ENCODE measurements around the gene NUP205.
"Not testable (repeated sequence)": the region's sequence is repeated elsewhere in the genome, so short reads cannot be mapped to it uniquely, and the experiment has no call there.

The NUP205 gene

GRCh38 chr7:135681762-135682161 lies 124.0 kb downstream of the NUP205 start:
- no peak overlapping the region for H3K4me3 ChIP-seq (ENCODE audit: low read length in 2 of 2)
- H3K27ac ChIP-seq (ENCODE audit: low read depth in 2 of 2, low read length in 2 of 2) = no peak overlapping the region
- H3K36me3 ChIP-seq (ENCODE audit: control insufficient read depth in 2 of 2, insufficient read depth in 2 of 2, low read length in 2 of 2) = peaks cover 0 to 8% of the 10 kb centered on the region in 2 donors
- no peak overlapping the region for H3K9ac ChIP-seq (ENCODE audit: low read depth in 1 of 2, low read length in 2 of 2)
- H3K9me3 ChIP-seq (ENCODE audit: control insufficient read depth in 2 of 2, low read length in 2 of 2) = no peaks in the 10 kb centered on the region
- H3K4me1 ChIP-seq (ENCODE audit: control insufficient read depth in 2 of 2, insufficient read depth in 2 of 2, low read length in 2 of 2) = no peaks in the 10 kb centered on the region
- no peaks in the 10 kb centered on the region for H3K27me3 ChIP-seq (ENCODE audit: control insufficient read depth in 2 of 2, insufficient read depth in 2 of 2, low read length in 2 of 2)

- H3K9me3 ChIP-seq (ENCODE audit: control insufficient read depth in 2 of 2, low read length in 2 of 2) = no peaks in the 10 kb centered on the region
- no peak overlapping the region for H3K27ac ChIP-seq (ENCODE audit: low read depth in 2 of 2, low read length in 2 of 2)
- H3K36me3 ChIP-seq (ENCODE audit: control insufficient read depth in 2 of 2, insufficient read depth in 2 of 2, low read length in 2 of 2) = peaks cover 0 to 6% of the 10 kb centered on the region in 2 donors
- H3K4me3 ChIP-seq (ENCODE audit: low read length in 2 of 2) = no peak overlapping the region
- no peaks in the 10 kb centered on the region for H3K4me1 ChIP-seq (ENCODE audit: control insufficient read depth in 2 of 2, insufficient read depth in 2 of 2, low read length in 2 of 2)
- H3K27me3 ChIP-seq (ENCODE audit: control insufficient read depth in 2 of 2, insufficient read depth in 2 of 2, low read length in 2 of 2) = no peaks in the 10 kb centered on the region
- no peak overlapping the region for H3K9ac ChIP-seq (ENCODE audit: low read depth in 1 of 2, low read length in 2 of 2)
These were observed 124.5 kb downstream of the NUP205 start for GRCh38 chr7:135682191-135682590.

GRCh38 chr7:135683609-135684008 lies 125.9 kb downstream of the NUP205 start:
- Histone ChIP-seq H3K9me3 (ENCODE audit: control insufficient read depth in 2 of 2, low read length in 2 of 2) (no peaks in the 10 kb centered on the region), H3K36me3 (ENCODE audit: control insufficient read depth in 2 of 2, insufficient read depth in 2 of 2, low read length in 2 of 2) (peaks cover 0 to 3% of the 10 kb centered on the region in 2 donors), H3K9ac (ENCODE audit: low read depth in 1 of 2, low read length in 2 of 2) (no peak overlapping the region), H3K4me3 (ENCODE audit: low read length in 2 of 2) (no peak overlapping the region), H3K27ac (ENCODE audit: low read depth in 2 of 2, low read length in 2 of 2) (no peak overlapping the region), H3K4me1 (ENCODE audit: control insufficient read depth in 2 of 2, insufficient read depth in 2 of 2, low read length in 2 of 2) (no peaks in the 10 kb centered on the region), H3K27me3 (ENCODE audit: control insufficient read depth in 2 of 2, insufficient read depth in 2 of 2, low read length in 2 of 2) (no peaks in the 10 kb centered on the region)

- Histone ChIP-seq H3K36me3 (ENCODE audit: control insufficient read depth in 2 of 2, insufficient read depth in 2 of 2, low read length in 2 of 2) (peaks cover 0 to 3% of the 10 kb centered on the region in 2 donors), H3K9ac (ENCODE audit: low read depth in 1 of 2, low read length in 2 of 2) (no peak overlapping the region), H3K4me3 (ENCODE audit: low read length in 2 of 2) (no peak overlapping the region), H3K27me3 (ENCODE audit: control insufficient read depth in 2 of 2, insufficient read depth in 2 of 2, low read length in 2 of 2) (no peaks in the 10 kb centered on the region), H3K27ac (ENCODE audit: low read depth in 2 of 2, low read length in 2 of 2) (no peak overlapping the region), H3K9me3 (ENCODE audit: control insufficient read depth in 2 of 2, low read length in 2 of 2) (no peaks in the 10 kb centered on the region), H3K4me1 (ENCODE audit: control insufficient read depth in 2 of 2, insufficient read depth in 2 of 2, low read length in 2 of 2) (no peaks in the 10 kb centered on the region)
These were observed 126.4 kb downstream of the NUP205 start for GRCh38 chr7:135684136-135684535.

- H3K27ac ChIP-seq (ENCODE audit: low read depth in 2 of 2, low read length in 2 of 2) = no peak overlapping the region
- H3K36me3 ChIP-seq (ENCODE audit: control insufficient read depth in 2 of 2, insufficient read depth in 2 of 2, low read length in 2 of 2) = peaks cover 0 to 5% of the 10 kb centered on the region in 2 donors
- no peaks in the 10 kb centered on the region for H3K4me1 ChIP-seq (ENCODE audit: control insufficient read depth in 2 of 2, insufficient read depth in 2 of 2, low read length in 2 of 2)
- H3K9me3 ChIP-seq (ENCODE audit: control insufficient read depth in 2 of 2, low read length in 2 of 2) = no peaks in the 10 kb centered on the region
- H3K9ac ChIP-seq (ENCODE audit: low read depth in 1 of 2, low read length in 2 of 2) = no peak overlapping the region
- H3K4me3 ChIP-seq (ENCODE audit: low read length in 2 of 2) = no peak overlapping the region
- H3K27me3 ChIP-seq (ENCODE audit: control insufficient read depth in 2 of 2, insufficient read depth in 2 of 2, low read length in 2 of 2) = no peaks in the 10 kb centered on the region
These were observed 127.0 kb downstream of the NUP205 start for GRCh38 chr7:135684699-135685098.

GRCh38 chr7:135685306-135686084 lies 127.8 kb downstream of the NUP205 start:
- Histone ChIP-seq H3K36me3 (ENCODE audit: control insufficient read depth in 2 of 2, insufficient read depth in 2 of 2, low read length in 2 of 2) (peaks cover 0 to 5% of the 10 kb centered on the region in 2 donors), H3K4me1 (ENCODE audit: control insufficient read depth in 2 of 2, insufficient read depth in 2 of 2, low read length in 2 of 2) (no peaks in the 10 kb centered on the region), H3K9me3 (ENCODE audit: control insufficient read depth in 2 of 2, low read length in 2 of 2) (no peaks in the 10 kb centered on the region), H3K27me3 (ENCODE audit: control insufficient read depth in 2 of 2, insufficient read depth in 2 of 2, low read length in 2 of 2) (no peaks in the 10 kb centered on the region), H3K27ac (ENCODE audit: low read depth in 2 of 2, low read length in 2 of 2) (no peak overlapping the region), H3K4me3 (ENCODE audit: low read length in 2 of 2) (no peak overlapping the region), H3K9ac (ENCODE audit: low read depth in 1 of 2, low read length in 2 of 2) (no peak overlapping the region)

GRCh38 chr7:135687466-135687865 lies 129.7 kb downstream of the NUP205 start:
- no peaks in the 10 kb centered on the region for H3K9me3 ChIP-seq (ENCODE audit: control insufficient read depth in 2 of 2, low read length in 2 of 2)

GRCh38 chr7:135690566-135690965 lies 132.8 kb downstream of the NUP205 start:
- Histone ChIP-seq H3K9me3 (ENCODE audit: control insufficient read depth in 2 of 2, low read length in 2 of 2) (no peaks in the 10 kb centered on the region), H3K9ac (ENCODE audit: low read depth in 1 of 2, low read length in 2 of 2) (no peak overlapping the region), H3K36me3 (ENCODE audit: control insufficient read depth in 2 of 2, insufficient read depth in 2 of 2, low read length in 2 of 2) (peaks cover 2 to 5% of the 10 kb centered on the region in 2 donors), H3K4me1 (ENCODE audit: control insufficient read depth in 2 of 2, insufficient read depth in 2 of 2, low read length in 2 of 2) (no peaks in the 10 kb centered on the region), H3K27me3 (ENCODE audit: control insufficient read depth in 2 of 2, insufficient read depth in 2 of 2, low read length in 2 of 2) (no peaks in the 10 kb centered on the region), H3K4me3 (ENCODE audit: low read length in 2 of 2) (no peak overlapping the region), H3K27ac (ENCODE audit: low read depth in 2 of 2, low read length in 2 of 2) (no peak overlapping the region)

More at GRCh38 chr7:135687466-135687865, 129.7 kb downstream of the NUP205 start:
- H3K4me1 ChIP-seq (ENCODE audit: control insufficient read depth in 2 of 2, insufficient read depth in 2 of 2, low read length in 2 of 2) = no peaks in the 10 kb centered on the region
- H3K27me3 ChIP-seq (ENCODE audit: control insufficient read depth in 2 of 2, insufficient read depth in 2 of 2, low read length in 2 of 2) = no peaks in the 10 kb centered on the region
- H3K9ac ChIP-seq (ENCODE audit: low read depth in 1 of 2, low read length in 2 of 2) = no peak overlapping the region
- H3K4me3 ChIP-seq (ENCODE audit: low read length in 2 of 2) = no peak overlapping the region
- H3K36me3 ChIP-seq (ENCODE audit: control insufficient read depth in 2 of 2, insufficient read depth in 2 of 2, low read length in 2 of 2) = peaks cover 2 to 5% of the 10 kb centered on the region in 2 donors
- H3K27ac ChIP-seq (ENCODE audit: low read depth in 2 of 2, low read length in 2 of 2) = no peak overlapping the region

GRCh38 chr7:135692055-135692454 lies 134.3 kb downstream of the NUP205 start:
- H3K4me3 ChIP-seq (ENCODE audit: low read length in 2 of 2) = no peak overlapping the region
- peaks cover 2% of the 10 kb centered on the region in 2 donors for H3K36me3 ChIP-seq (ENCODE audit: control insufficient read depth in 2 of 2, insufficient read depth in 2 of 2, low read length in 2 of 2)
- H3K9ac ChIP-seq (ENCODE audit: low read depth in 1 of 2, low read length in 2 of 2) = no peak overlapping the region
- no peaks in the 10 kb centered on the region for H3K4me1 ChIP-seq (ENCODE audit: control insufficient read depth in 2 of 2, insufficient read depth in 2 of 2, low read length in 2 of 2)
- H3K9me3 ChIP-seq (ENCODE audit: control insufficient read depth in 2 of 2, low read length in 2 of 2) = no peaks in the 10 kb centered on the region
- no peaks in the 10 kb centered on the region for H3K27me3 ChIP-seq (ENCODE audit: control insufficient read depth in 2 of 2, insufficient read depth in 2 of 2, low read length in 2 of 2)
- no peak overlapping the region for H3K27ac ChIP-seq (ENCODE audit: low read depth in 2 of 2, low read length in 2 of 2)

- H3K27me3 ChIP-seq (ENCODE audit: control insufficient read depth in 2 of 2, insufficient read depth in 2 of 2, low read length in 2 of 2); H3K4me1 ChIP-seq (ENCODE audit: control insufficient read depth in 2 of 2, insufficient read depth in 2 of 2, low read length in 2 of 2); H3K4me3 ChIP-seq (ENCODE audit: low read length in 2 of 2); H3K27ac ChIP-seq (ENCODE audit: low read depth in 2 of 2, low read length in 2 of 2); H3K36me3 ChIP-seq (ENCODE audit: control insufficient read depth in 2 of 2, insufficient read depth in 2 of 2, low read length in 2 of 2); H3K9ac ChIP-seq (ENCODE audit: low read depth in 1 of 2, low read length in 2 of 2); H3K9me3 ChIP-seq (ENCODE audit: control insufficient read depth in 2 of 2, low read length in 2 of 2): not testable (repeated sequence)
These were observed 134.9 kb downstream of the NUP205 start for GRCh38 chr7:135692606-135693005.
